ENCODE results near the gene DIAPH1. TPM values are rescaled to one million over a fixed set of nuclear protein-coding genes. Genes with fewer than 3 reads are reported as not detected.

DIAPH1 gene
- total RNA-seq, 1 donor from 2014 or later: 20.4 TPM

GRCh38 chr5:141590127-141590526 is 28.7 kb downstream of the DIAPH1 start:
- no peak overlapping the region for H2AFZ ChIP-seq (replicated peaks)
- Mint-ChIP-seq H3K4me3 (no peak overlapping the region), H3K4me1 (no peaks in the 10 kb centered on the region), H3K36me3 (peaks cover 6% of the 10 kb centered on the region), H3K27me3 (ENCODE audit: insufficient read depth, low read depth) (no peaks in the 10 kb centered on the region), H3K9me3 (no peaks in the 10 kb centered on the region), H3K27ac (no peak overlapping the region)
- H3K36me3 ChIP-seq: peaks cover 11% of the 10 kb centered on the region
- no peak overlapping the region for H3K4me3 ChIP-seq
- H3K4me2 ChIP-seq: no peak overlapping the region
- H3K9ac ChIP-seq: no peak overlapping the region
- H4K20me1 ChIP-seq (ENCODE audit: low read depth): peaks cover 4% of the 10 kb centered on the region
- no peak for DNase-seq (ENCODE audit: low spot score)
- peaks cover 35% of the 10 kb centered on the region for H3K79me2 ChIP-seq (ENCODE audit: low read depth)
- no peaks in the 10 kb centered on the region for H3K4me1 ChIP-seq
- H3K27ac ChIP-seq: no peak overlapping the region
- H3K9me3 ChIP-seq (ENCODE audit: low read depth): no peaks in the 10 kb centered on the region
- H3K27me3 ChIP-seq: no peaks in the 10 kb centered on the region
- no peak for TF ChIP-seq EZH2phosphoT487 (IDR thresholded peaks at IDR 0.05)
- H3F3A ChIP-seq (ENCODE audit: low read depth): peaks cover 6% of the 10 kb centered on the region

- H3K36me3 ChIP-seq: peaks cover 21% of the 10 kb centered on the region
- peaks cover 24% of the 10 kb centered on the region for H3K79me2 ChIP-seq (ENCODE audit: low read depth)
- Mint-ChIP-seq H3K36me3 (peaks cover 27% of the 10 kb centered on the region), H3K4me3 (no peak overlapping the region), H3K4me1 (no peaks in the 10 kb centered on the region), H3K27ac (no peak overlapping the region), H3K27me3 (ENCODE audit: insufficient read depth, low read depth) (no peaks in the 10 kb centered on the region), H3K9me3 (no peaks in the 10 kb centered on the region)
- H3K27me3 ChIP-seq: no peaks in the 10 kb centered on the region
- H2AFZ ChIP-seq (replicated peaks): no peak overlapping the region
- H3K4me1 ChIP-seq: no peaks in the 10 kb centered on the region
- no peak overlapping the region for H3K27ac ChIP-seq
- no peak for DNase-seq (ENCODE audit: low spot score)
- TF ChIP-seq EZH2 (IDR thresholded peaks at IDR 0.05) (no peak), EZH2phosphoT487 (IDR thresholded peaks at IDR 0.05) (no peak), CTCF (IDR thresholded peaks at IDR 0.05) (no peak)
- H3K9me3 ChIP-seq (ENCODE audit: low read depth): no peaks in the 10 kb centered on the region
- H3K9ac ChIP-seq: no peak overlapping the region
- no peak overlapping the region for H3K4me2 ChIP-seq
- H3F3A ChIP-seq (ENCODE audit: low read depth): no peaks in the 10 kb centered on the region
- H3K4me3 ChIP-seq: no peak overlapping the region
- H4K20me1 ChIP-seq (ENCODE audit: low read depth): no peaks in the 10 kb centered on the region
These were observed 32.6 kb downstream of the DIAPH1 start for GRCh38 chr5:141586246-141586645.

GRCh38 chr5:141585594-141585993 is 33.2 kb downstream of the DIAPH1 start:
- Histone ChIP-seq H2AFZ (replicated peaks) (no peak overlapping the region), H3K4me2 (no peak overlapping the region), H3K79me2 (ENCODE audit: low read depth) (peaks cover 17% of the 10 kb centered on the region), H3K9me3 (ENCODE audit: low read depth) (no peaks in the 10 kb centered on the region), H3K27me3 (no peaks in the 10 kb centered on the region), H4K20me1 (ENCODE audit: low read depth) (no peaks in the 10 kb centered on the region), H3K9ac (no peak overlapping the region), H3K27ac (no peak overlapping the region), H3K4me3 (no peak overlapping the region), H3K4me1 (no peaks in the 10 kb centered on the region), H3F3A (ENCODE audit: low read depth) (no peaks in the 10 kb centered on the region), H3K36me3 (peaks cover 21% of the 10 kb centered on the region)
- H3K27ac Mint-ChIP-seq: no peak overlapping the region
- TF ChIP-seq EZH2 (IDR thresholded peaks at IDR 0.05) (no peak), EZH2phosphoT487 (IDR thresholded peaks at IDR 0.05) (no peak), CTCF (IDR thresholded peaks at IDR 0.05) (no peak)
- DNase-seq (ENCODE audit: low spot score): no peak
- H3K9me3 Mint-ChIP-seq: no peaks in the 10 kb centered on the region
- H3K27me3 Mint-ChIP-seq (ENCODE audit: insufficient read depth, low read depth): no peaks in the 10 kb centered on the region
- no peak overlapping the region for H3K4me3 Mint-ChIP-seq
- peaks cover 29% of the 10 kb centered on the region for H3K36me3 Mint-ChIP-seq
- no peaks in the 10 kb centered on the region for H3K4me1 Mint-ChIP-seq

GRCh38 chr5:141574122-141574510 is 44.7 kb downstream of the DIAPH1 start:
- H3K4me1 ChIP-seq: no peaks in the 10 kb centered on the region
- no peaks in the 10 kb centered on the region for H3K79me2 ChIP-seq (ENCODE audit: low read depth)
- H3F3A ChIP-seq (ENCODE audit: low read depth): peaks cover 2% of the 10 kb centered on the region
- no peak overlapping the region for H3K9ac ChIP-seq
- no peak for DNase-seq (ENCODE audit: low spot score)
- H3K9me3 Mint-ChIP-seq: no peaks in the 10 kb centered on the region
- no peak overlapping the region for H3K4me3 ChIP-seq
- no peak overlapping the region for H3K4me3 Mint-ChIP-seq
- no peak overlapping the region for H3K27ac ChIP-seq
- H3K4me1 Mint-ChIP-seq: no peaks in the 10 kb centered on the region
- H3K36me3 ChIP-seq: peaks cover 8% of the 10 kb centered on the region
- H3K4me2 ChIP-seq: no peak overlapping the region
- H3K27ac Mint-ChIP-seq: no peak overlapping the region
- H3K27me3 ChIP-seq: no peaks in the 10 kb centered on the region
- no peak for TF ChIP-seq EZH2phosphoT487 (IDR thresholded peaks at IDR 0.05)
- no peak for TF ChIP-seq EZH2 (IDR thresholded peaks at IDR 0.05)
- no peak for TF ChIP-seq CTCF (IDR thresholded peaks at IDR 0.05)
- no peak overlapping the region for H2AFZ ChIP-seq (replicated peaks)
- no peaks in the 10 kb centered on the region for H4K20me1 ChIP-seq (ENCODE audit: low read depth)
- peaks cover 29% of the 10 kb centered on the region for H3K36me3 Mint-ChIP-seq
- no peaks in the 10 kb centered on the region for H3K9me3 ChIP-seq (ENCODE audit: low read depth)
- H3K27me3 Mint-ChIP-seq (ENCODE audit: insufficient read depth, low read depth): no peaks in the 10 kb centered on the region

All from neural progenitor cell (in vitro differentiated cells).